HEK293 (cell line): ENCODE results near the gene S100A1.

Experiments
- BCL6B ChIP-seq: fragments of 450-650 bp; formaldehyde crosslinking; IDR thresholded peaks from 2 replicates; pipeline ENCODE4 v1.5.1; 2017; ENCODE audit warnings: missing biosample characterization, missing genetic modification characterization
- ZBTB17 ChIP-seq: fragments of 450-650 bp; formaldehyde crosslinking; IDR thresholded peaks from 2 replicates; pipeline ENCODE4 v1.5.1; 2016; ENCODE audit warnings: missing biosample characterization, missing genetic modification characterization
- ZBTB7A ChIP-seq: fragments of 450-650 bp; formaldehyde crosslinking; IDR thresholded peaks from 2 replicates; pipeline ENCODE4 v1.5.1; 2016; ENCODE audit warnings: low read depth, missing biosample characterization, missing genetic modification characterization
- ZEB2 ChIP-seq: fragments of 450-650 bp; formaldehyde crosslinking; IDR thresholded peaks from 2 replicates; pipeline ENCODE4 v1.5.1; 2016; ENCODE audit warnings: missing biosample characterization, missing genetic modification characterization
- ZNF747 ChIP-seq: fragments of 450-650 bp; formaldehyde crosslinking; IDR thresholded peaks from 2 replicates; pipeline ENCODE4 v1.5.1; 2016; ENCODE audit warnings: missing biosample characterization, missing genetic modification characterization
- ZXDB ChIP-seq: fragments of 450-650 bp; formaldehyde crosslinking; IDR thresholded peaks from 2 replicates; pipeline ENCODE4 v1.5.1; 2016; ENCODE audit warnings: missing biosample characterization, missing genetic modification characterization
- TF ChIP-seq, protein P1 (sequence below): fragments of 450-650 bp; formaldehyde crosslinking; IDR thresholded peaks from 2 replicates; pipeline ENCODE4 v1.5.1; 2016; ENCODE audit warnings: missing biosample characterization, missing genetic modification characterization

GRCh38 chr1:153583976-153584375, 44.3 kb upstream of the S100A1 start:
- TF ChIP-seq ZNF747 (tag by site-specific recombination) (no peak), ZXDB (tag by site-specific recombination) (no peak), ZBTB17 (tag by site-specific recombination) (no peak), ZEB2 (no peak), ZBTB7A (tag by site-specific recombination) (no peak), BCL6B (tag by site-specific recombination) (no peak)
- TF ChIP-seq, protein P1, sequence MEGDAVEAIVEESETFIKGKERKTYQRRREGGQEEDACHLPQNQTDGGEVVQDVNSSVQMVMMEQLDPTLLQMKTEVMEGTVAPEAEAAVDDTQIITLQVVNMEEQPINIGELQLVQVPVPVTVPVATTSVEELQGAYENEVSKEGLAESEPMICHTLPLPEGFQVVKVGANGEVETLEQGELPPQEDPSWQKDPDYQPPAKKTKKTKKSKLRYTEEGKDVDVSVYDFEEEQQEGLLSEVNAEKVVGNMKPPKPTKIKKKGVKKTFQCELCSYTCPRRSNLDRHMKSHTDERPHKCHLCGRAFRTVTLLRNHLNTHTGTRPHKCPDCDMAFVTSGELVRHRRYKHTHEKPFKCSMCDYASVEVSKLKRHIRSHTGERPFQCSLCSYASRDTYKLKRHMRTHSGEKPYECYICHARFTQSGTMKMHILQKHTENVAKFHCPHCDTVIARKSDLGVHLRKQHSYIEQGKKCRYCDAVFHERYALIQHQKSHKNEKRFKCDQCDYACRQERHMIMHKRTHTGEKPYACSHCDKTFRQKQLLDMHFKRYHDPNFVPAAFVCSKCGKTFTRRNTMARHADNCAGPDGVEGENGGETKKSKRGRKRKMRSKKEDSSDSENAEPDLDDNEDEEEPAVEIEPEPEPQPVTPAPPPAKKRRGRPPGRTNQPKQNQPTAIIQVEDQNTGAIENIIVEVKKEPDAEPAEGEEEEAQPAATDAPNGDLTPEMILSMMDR (tag by site-specific recombination) = no peak
